Naive B cell (primary cell): ENCODE data around the gene PRAC2. TPM values are rescaled to one million over a fixed set of nuclear protein-coding genes. Genes with fewer than 3 reads are reported as not detected.

Source experiments
- ATAC-seq, 2 donors: fragments of 150-1000 bp; cut with Tn5 transposase; 2 replicates each; pipeline ENCODE4 v1.10.0; 2021; ENCODE audit warnings: low read depth in 2 of 2, mild to moderate bottlenecking in 2 of 2, moderate library complexity in 2 of 2
- DNase-seq: peaks from one replicate; pipeline ENCODE4 v3.0.0; 2022
- H3K27ac Mint-ChIP-seq, 6 donors: one replicate each; pipeline ENCODE4 v1.8.0; 2020 to 2022; ENCODE audit warnings: mild to moderate bottlenecking in 6 of 6, mixed read lengths in 6 of 6, moderate library complexity in 5 of 6, inconsistent platforms in 2 of 6
- H3K27me3 Mint-ChIP-seq, 3 donors: one replicate each; pipeline ENCODE4 v1.8.0; 2021 to 2022; ENCODE audit warnings: mixed read lengths in 3 of 3, mild to moderate bottlenecking in 1 of 3
- H3K36me3 Mint-ChIP-seq, 2 donors: one replicate each; pipeline ENCODE4 v1.8.0; 2020 to 2022; ENCODE audit warnings: mixed read lengths in 2 of 2, inconsistent platforms in 1 of 2, mild to moderate bottlenecking in 1 of 2
- H3K4me1 Mint-ChIP-seq, 3 donors: one replicate each; pipeline ENCODE4 v1.8.0; 2020 to 2022; ENCODE audit warnings: mixed read lengths in 3 of 3, inconsistent platforms in 1 of 3, mild to moderate bottlenecking in 1 of 3, moderate library complexity in 1 of 3
- H3K4me3 Mint-ChIP-seq, 8 donors: one replicate each; pipeline ENCODE4 v1.8.0; 2020 to 2022; ENCODE audit warnings: mild to moderate bottlenecking in 8 of 8, mixed read lengths in 8 of 8, moderate library complexity in 8 of 8, inconsistent platforms in 2 of 8
- H3K9me3 Mint-ChIP-seq, 7 donors: one replicate each; pipeline ENCODE4 v1.8.0; 2020 to 2022; ENCODE audit warnings: mixed read lengths in 7 of 7, mild to moderate bottlenecking in 5 of 7, inconsistent platforms in 2 of 7, moderate library complexity in 1 of 7
- polyA plus RNA-seq, 6 donors: library from polyadenylated mRNA; unstranded; fragments of 300-500 nt; fragmentation: Illumina TruSeq; gene quantifications; one replicate each; pipeline ENCODE4 v1.2.3, GENCODE V29; 2021; ENCODE audit warnings: low read depth in 6 of 6

Gene PRAC2
- polyA plus RNA-seq, 6 donors from 2014 or later: not detected

DNA sequence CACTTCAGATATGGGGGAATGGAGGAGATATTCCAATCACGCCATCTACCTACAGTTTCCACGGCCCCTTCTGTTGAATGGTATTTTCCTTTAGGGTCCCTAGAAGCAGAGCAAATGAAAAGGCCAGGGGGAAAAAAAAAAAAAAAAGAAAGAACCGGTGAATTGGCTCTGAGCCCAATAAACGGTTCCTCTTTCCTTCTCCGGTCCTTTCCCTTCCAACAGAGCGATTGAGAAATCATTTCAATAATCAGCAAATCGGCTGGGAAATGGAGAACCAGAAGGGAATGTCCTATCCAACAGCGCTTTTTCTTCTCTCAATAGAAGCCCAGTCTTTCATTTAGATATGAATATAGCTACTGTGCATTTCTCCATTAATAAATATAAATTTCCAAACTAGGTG lies 32.4 kb downstream of the PRAC2 start:
- Mint-ChIP-seq H3K4me1 (peaks cover 25 to 41% (median 28%) of the 10 kb centered on the region in 3 donors), H3K27me3 (peaks cover 77 to 91% (median 91%) of the 10 kb centered on the region in 3 donors), H3K4me3 (peak overlapping the region in 7 of 8 donors; percentile 15 to 64 (median 39)), H3K27ac (peak overlapping the region in 2 of 6 donors; percentile 56 to 74), H3K36me3 (peaks cover 0 to 10% of the 10 kb centered on the region in 2 donors), H3K9me3 (peaks cover 0 to 5% (median 0%) of the 10 kb centered on the region in 7 donors)
- ATAC-seq: no peak
- DNase-seq: no peak

DNA sequence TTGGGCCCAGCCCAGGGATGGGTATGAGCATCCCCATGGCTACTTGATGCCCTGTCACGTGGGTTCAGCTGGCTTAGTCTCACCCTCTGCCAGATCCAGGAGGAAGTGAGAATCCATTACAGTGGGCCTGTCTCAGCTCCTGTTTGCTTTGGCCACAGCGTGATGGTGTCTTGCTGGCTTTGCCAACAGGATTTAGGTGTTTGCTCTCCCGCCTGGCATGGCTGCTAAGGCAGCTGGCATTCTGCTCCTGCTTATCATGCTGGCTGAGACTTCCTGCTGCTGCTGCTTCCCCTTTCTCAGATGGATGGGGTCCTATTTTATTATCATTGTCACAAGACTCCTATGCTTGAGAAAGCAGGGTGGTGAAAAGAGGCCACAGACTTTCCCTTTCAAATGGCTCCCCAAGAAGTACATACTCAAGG lies 33.9 kb downstream of the PRAC2 start:
- Mint-ChIP-seq H3K4me1 (peaks cover 22 to 41% (median 25%) of the 10 kb centered on the region in 3 donors), H3K9me3 (peaks cover 0 to 4% (median 0%) of the 10 kb centered on the region in 7 donors), H3K36me3 (peaks cover 0 to 3% of the 10 kb centered on the region in 2 donors), H3K4me3 (peak overlapping the region in 1 of 8 donors; percentile 9), H3K27me3 (peaks cover 77 to 94% (median 90%) of the 10 kb centered on the region in 3 donors), H3K27ac (no peak overlapping the region)
- ATAC-seq (no peak), DNase-seq (no peak)

DNA sequence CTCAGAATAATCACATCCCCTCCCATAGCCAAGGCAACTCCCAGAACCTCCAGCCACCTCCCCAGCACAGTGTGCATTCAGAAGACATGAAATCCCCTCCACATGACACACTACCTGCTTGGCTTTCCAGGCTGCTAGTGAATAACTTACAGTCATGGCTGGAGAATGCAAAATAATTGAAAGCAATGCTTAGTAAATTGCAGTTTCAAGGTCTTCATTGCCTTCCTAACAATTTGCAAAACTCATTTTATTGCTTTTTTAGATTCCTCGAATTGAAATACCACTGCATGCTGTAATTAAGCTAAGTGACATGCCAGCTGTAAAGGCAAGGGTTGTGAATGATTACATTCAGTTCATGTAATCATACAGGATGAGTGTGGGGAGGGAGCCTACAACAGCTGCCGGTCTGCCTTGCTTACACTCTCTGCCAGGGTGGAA lies 34.6 kb downstream of the PRAC2 start:
- Mint-ChIP-seq H3K27me3 (peaks cover 77 to 94% (median 91%) of the 10 kb centered on the region in 3 donors), H3K9me3 (peaks cover 0 to 4% (median 0%) of the 10 kb centered on the region in 7 donors), H3K4me1 (peaks cover 21 to 40% (median 25%) of the 10 kb centered on the region in 3 donors), H3K4me3 (no peak overlapping the region), H3K36me3 (no peaks in the 10 kb centered on the region), H3K27ac (no peak overlapping the region)
- no peak for ATAC-seq
- no peak for DNase-seq

DNA sequence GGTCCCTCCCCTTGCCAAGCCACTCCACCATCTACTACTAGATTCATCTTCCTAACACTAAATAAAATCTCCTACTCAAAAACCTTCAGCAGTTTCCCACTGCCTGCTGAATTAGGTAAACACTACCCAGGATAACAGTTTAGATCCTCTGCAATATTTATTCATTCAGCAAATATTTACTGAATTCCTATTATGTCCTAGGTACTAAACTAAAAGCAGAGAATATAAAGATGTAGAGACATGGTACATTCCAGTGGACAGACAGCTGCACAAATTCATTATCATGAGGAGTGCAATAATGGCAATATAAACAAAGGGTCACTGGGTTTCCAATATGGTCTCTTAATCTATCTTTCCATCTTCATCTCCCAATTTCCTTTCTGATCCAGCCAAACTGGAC lies 36.3 kb downstream of the PRAC2 start:
- no peak overlapping the region for H3K27ac Mint-ChIP-seq
- peaks cover 0 to 5% (median 0%) of the 10 kb centered on the region in 7 donors for H3K9me3 Mint-ChIP-seq
- H3K27me3 Mint-ChIP-seq: peaks cover 78 to 93% (median 91%) of the 10 kb centered on the region in 3 donors
- peaks cover 9 to 24% (median 13%) of the 10 kb centered on the region in 3 donors for H3K4me1 Mint-ChIP-seq
- peak overlapping the region in 1 of 8 donors; percentile 17 for H3K4me3 Mint-ChIP-seq
- ATAC-seq (no peak), DNase-seq (no peak)
- no peaks in the 10 kb centered on the region for H3K36me3 Mint-ChIP-seq

DNA sequence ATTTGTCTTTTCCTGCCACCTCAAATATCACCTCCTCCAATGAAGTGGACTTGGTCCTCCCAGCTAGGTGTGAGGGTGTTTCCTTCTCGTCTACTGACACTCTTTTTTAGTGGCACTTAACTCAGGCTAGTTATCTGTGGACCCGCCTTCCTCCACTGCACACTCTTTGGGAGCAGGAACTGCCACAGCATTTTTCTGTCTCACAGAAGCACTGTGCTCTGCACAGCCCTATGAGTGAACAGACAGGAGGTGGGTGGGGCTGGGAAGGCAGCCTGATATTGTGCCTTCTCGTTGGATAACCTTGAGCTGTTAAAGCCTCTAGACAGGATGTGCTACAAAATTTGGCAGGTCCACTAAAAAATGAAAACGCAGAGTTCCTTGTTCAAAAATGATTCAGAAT lies 37.4 kb downstream of the PRAC2 start:
- Mint-ChIP-seq H3K27ac (no peak overlapping the region), H3K4me3 (peak overlapping the region in 1 of 8 donors; percentile 47), H3K27me3 (peaks cover 78 to 87% (median 87%) of the 10 kb centered on the region in 3 donors), H3K9me3 (peaks cover 0 to 5% (median 0%) of the 10 kb centered on the region in 7 donors), H3K4me1 (peaks cover 4 to 15% (median 7%) of the 10 kb centered on the region in 3 donors), H3K36me3 (no peaks in the 10 kb centered on the region)
- DNase-seq (no peak), ATAC-seq (no peak)

DNA sequence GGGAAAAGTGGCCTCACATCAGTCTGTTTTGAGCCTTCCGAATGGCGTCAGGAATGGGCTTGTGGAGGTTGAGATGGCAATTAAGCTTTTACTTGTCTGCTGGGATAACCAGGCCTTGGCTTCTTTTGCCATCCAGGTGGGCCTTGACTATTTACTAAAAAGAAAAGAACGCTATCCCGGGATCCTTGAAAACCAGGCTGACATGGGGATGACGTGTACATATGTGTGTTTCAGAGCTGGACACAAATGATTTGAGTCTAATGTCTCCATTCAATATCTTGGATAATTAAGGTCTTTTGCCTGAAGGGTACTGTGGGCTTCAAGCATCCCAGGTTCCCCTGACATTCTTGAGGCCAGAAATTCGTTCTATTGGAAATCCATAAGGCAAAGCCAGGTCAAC lies 38.1 kb downstream of the PRAC2 start:
- Mint-ChIP-seq H3K9me3 (peaks cover 0 to 5% (median 0%) of the 10 kb centered on the region in 7 donors), H3K27ac (no peak overlapping the region), H3K4me1 (peaks cover 4 to 9% (median 7%) of the 10 kb centered on the region in 3 donors), H3K36me3 (no peaks in the 10 kb centered on the region), H3K27me3 (peaks cover 77 to 81% (median 80%) of the 10 kb centered on the region in 3 donors), H3K4me3 (no peak overlapping the region)
- ATAC-seq: no peak
- DNase-seq: no peak

DNA sequence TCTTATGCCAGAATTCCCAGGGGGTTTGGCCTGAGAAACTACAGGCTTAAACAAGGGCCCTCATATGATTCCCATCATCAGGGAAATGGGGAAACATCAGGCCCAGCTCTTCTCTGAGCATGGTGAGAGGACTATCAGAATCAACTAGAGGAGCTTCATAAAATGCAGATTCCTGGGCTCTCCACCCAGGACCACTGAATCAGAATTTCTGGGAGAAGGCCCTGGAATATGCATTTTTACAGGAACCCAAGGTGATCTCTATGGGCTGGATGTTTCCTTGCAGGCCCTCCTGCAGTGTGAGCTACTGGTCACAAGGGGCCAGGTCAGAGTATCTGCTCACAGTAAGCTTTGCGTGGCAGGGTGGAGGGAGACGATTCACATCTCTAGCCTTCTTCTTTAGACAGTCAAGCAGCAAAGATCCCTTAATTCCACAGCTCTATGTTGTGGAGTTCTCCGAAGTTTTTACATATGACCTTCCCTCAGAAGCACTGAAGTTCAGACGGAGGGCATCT lies 44.3 kb downstream of the PRAC2 start:
- no peaks in the 10 kb centered on the region for H3K36me3 Mint-ChIP-seq
- peaks cover 42 to 49% (median 47%) of the 10 kb centered on the region in 3 donors for H3K27me3 Mint-ChIP-seq
- H3K4me3 Mint-ChIP-seq: no peak overlapping the region
- DNase-seq (no peak), ATAC-seq (no peak)
- no peak overlapping the region for H3K27ac Mint-ChIP-seq
- H3K9me3 Mint-ChIP-seq: peaks cover 0 to 5% (median 0%) of the 10 kb centered on the region in 7 donors
- no peaks in the 10 kb centered on the region for H3K4me1 Mint-ChIP-seq

DNA sequence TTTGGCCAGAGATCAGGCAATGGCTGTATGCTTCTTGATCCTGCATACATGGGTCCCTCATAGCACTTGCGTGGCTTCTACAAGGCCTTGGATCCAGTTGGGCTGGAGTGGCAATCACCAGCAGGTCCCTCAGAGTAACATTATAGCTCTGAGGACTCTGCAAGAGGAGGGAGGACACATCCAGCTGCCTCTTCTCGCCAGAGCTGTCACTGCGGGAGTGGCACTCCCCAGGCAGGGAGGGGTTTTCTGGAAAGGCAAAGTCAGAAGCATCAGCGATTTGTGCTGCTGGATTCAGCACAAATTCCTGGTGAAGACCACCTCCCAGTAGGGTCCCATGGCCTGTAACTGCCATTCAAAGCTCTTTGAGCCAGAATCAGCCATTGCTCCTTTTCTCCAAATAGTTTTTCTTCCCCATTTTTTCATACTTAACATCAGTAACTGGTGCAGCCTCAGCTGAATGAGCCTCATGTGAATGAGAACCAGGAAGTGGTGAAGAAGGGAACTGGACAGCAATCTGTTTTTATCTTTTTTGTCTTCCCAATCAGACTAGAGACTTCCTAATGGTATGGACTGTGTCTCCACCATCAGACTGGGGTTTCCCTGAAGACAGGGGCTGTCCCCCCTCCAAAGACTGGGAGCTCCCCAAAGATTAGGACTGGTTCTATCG lies 46.2 kb downstream of the PRAC2 start:
- no peaks in the 10 kb centered on the region for H3K4me1 Mint-ChIP-seq
- no peaks in the 10 kb centered on the region for H3K9me3 Mint-ChIP-seq

DNA sequence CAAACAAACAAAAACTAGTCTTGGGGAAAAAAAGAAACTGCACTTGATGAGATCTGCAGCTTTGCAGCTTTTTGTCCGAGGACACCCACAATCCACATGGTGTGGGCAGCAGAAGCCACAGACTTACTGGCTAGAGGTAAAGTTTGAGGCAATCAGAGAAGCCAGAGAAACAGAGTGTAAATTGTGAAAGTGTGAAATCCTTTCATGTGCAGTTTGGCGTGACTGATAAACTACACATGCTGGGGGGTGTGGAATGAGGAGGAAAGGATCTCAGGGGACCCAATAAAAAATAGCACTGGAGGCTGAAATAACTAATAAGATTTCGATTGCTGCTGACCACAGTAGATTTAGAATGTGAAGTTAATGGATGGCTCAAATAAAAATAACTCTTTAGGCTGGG lies 48.0 kb downstream of the PRAC2 start:
- H3K36me3 Mint-ChIP-seq: no peaks in the 10 kb centered on the region
- ATAC-seq: no peak
- peaks cover 0 to 6% (median 0%) of the 10 kb centered on the region in 7 donors for H3K9me3 Mint-ChIP-seq
- peak overlapping the region in 1 of 6 donors; percentile 61 for H3K27ac Mint-ChIP-seq
- DNase-seq: no peak
- H3K4me3 Mint-ChIP-seq: no peak overlapping the region
- peaks cover 19 to 24% (median 22%) of the 10 kb centered on the region in 3 donors for H3K27me3 Mint-ChIP-seq
- no peaks in the 10 kb centered on the region for H3K4me1 Mint-ChIP-seq

More for the DNA sequence above, 46.2 kb downstream of the PRAC2 start:
- H3K27ac Mint-ChIP-seq: no peak overlapping the region
- no peak for DNase-seq
- H3K4me3 Mint-ChIP-seq: no peak overlapping the region
- no peaks in the 10 kb centered on the region for H3K36me3 Mint-ChIP-seq
- ATAC-seq: no peak
- H3K27me3 Mint-ChIP-seq: peaks cover 24 to 31% (median 30%) of the 10 kb centered on the region in 3 donors

DNA sequence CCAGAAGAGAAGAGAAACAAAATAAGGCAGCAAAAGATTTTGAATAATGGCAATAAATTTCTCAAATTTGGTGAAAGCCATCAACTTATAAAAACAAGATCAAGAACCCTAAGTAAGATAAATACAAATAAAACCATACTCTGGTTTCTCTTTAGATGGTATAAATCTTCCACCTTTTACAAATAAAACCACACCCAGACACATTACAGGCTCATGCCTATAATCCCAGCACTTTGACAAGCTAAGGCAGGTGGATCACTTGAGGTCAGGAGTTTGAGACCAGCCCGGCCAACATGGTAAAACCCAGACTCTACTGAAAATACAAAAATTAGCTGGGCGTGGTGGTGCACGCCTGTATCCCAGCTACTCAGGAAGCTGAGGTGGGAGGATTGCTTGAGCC lies 50.3 kb downstream of the PRAC2 start:
- H3K9me3 Mint-ChIP-seq: peaks cover 0 to 6% (median 0%) of the 10 kb centered on the region in 7 donors
- no peak overlapping the region for H3K4me3 Mint-ChIP-seq
- H3K27ac Mint-ChIP-seq: no peak overlapping the region
- no peaks in the 10 kb centered on the region for H3K4me1 Mint-ChIP-seq
- no peak for DNase-seq
- peaks cover 8 to 28% (median 24%) of the 10 kb centered on the region in 3 donors for H3K27me3 Mint-ChIP-seq
- H3K36me3 Mint-ChIP-seq: no peaks in the 10 kb centered on the region
- no peak for ATAC-seq

Other genes starting within 250 kb of the PRAC2 start
- not detected for gene HOXB1, start 192.2 kb upstream of the PRAC2 start, polyA plus RNA-seq
- 1 to 10 TPM; 2.3 to 9.3 (median 5.5) TPM for gene HOXB2, start 178.1 kb upstream of the PRAC2 start, polyA plus RNA-seq
- gene HOXB4, start 144.8 kb upstream of the PRAC2 start, polyA plus RNA-seq: under 1 TPM in 2 of 6 donors, not detected in 4; 0.07 to 0.25 TPM
- gene HOXB3, start 132.9 kb upstream of the PRAC2 start, polyA plus RNA-seq: under 1 TPM in 1 of 6 donors, not detected in 5; 0.05 TPM
- not detected for gene HOXB5, start 129.4 kb upstream of the PRAC2 start, polyA plus RNA-seq
- not detected for gene HOXB6, start 118.2 kb upstream of the PRAC2 start, polyA plus RNA-seq
- gene HOXB7, start 112.2 kb upstream of the PRAC2 start, polyA plus RNA-seq: under 1 TPM in 2 of 6 donors, not detected in 4; 0.24 to 0.58 TPM
- gene HOXB8, start 107.9 kb upstream of the PRAC2 start, polyA plus RNA-seq: not detected
- not detected for gene HOXB9, start 96.8 kb upstream of the PRAC2 start, polyA plus RNA-seq
- not detected for gene PRAC1, start 667 bp upstream of the PRAC2 start, polyA plus RNA-seq
- gene HOXB13, start 5.6 kb downstream of the PRAC2 start, polyA plus RNA-seq: not detected
- gene TTLL6, start 94.0 kb downstream of the PRAC2 start, polyA plus RNA-seq: not detected
- 100 to 1,000 TPM; 147 to 228 (median 187) TPM for gene CALCOCO2, start 107.8 kb downstream of the PRAC2 start, polyA plus RNA-seq
- 100 to 1,000 TPM; 170 to 239 (median 193) TPM for gene ATP5MC1, start 169.6 kb downstream of the PRAC2 start, polyA plus RNA-seq
- 10 to 100 TPM; 75.2 to 89.3 (median 76.9) TPM for gene UBE2Z, start 185.2 kb downstream of the PRAC2 start, polyA plus RNA-seq
- 100 to 1,000 TPM in 4 of 6 donors, 10 to 100 TPM in 2; 92.4 to 140 (median 108) TPM for gene SNF8, start 221.7 kb downstream of the PRAC2 start, polyA plus RNA-seq
- gene GIP, start 245.4 kb downstream of the PRAC2 start, polyA plus RNA-seq: not detected